ENCODE data around the gene PARP15.
A peak's percentile ranks its signal among the peaks of the same experiment; 100 is the strongest.

Gene PARP15

GRCh38 chr3:122557356-122557755 is 20.1 kb upstream of the PARP15 start:
- Histone ChIP-seq H3K27ac (no peak overlapping the region), H3K36me3 (ENCODE audit: insufficient read depth) (no peaks in the 10 kb centered on the region), H3K9ac (no peak overlapping the region), H3K4me2 (no peak overlapping the region), H3K4me1 (ENCODE audit: low read depth, poor library complexity, severe bottlenecking) (no peaks in the 10 kb centered on the region), H3K4me3 (IDR thresholded peaks at IDR 0.05; ENCODE audit: insufficient read depth, low read depth, low read length) (no peak overlapping the region), H4K20me1 (ENCODE audit: insufficient read depth) (no peaks in the 10 kb centered on the region), H2AFZ (ENCODE audit: low read depth) (no peak overlapping the region), H3K27me3 (ENCODE audit: insufficient read depth, low read depth) (no peaks in the 10 kb centered on the region), H3K79me2 (ENCODE audit: insufficient read depth, low read depth) (no peaks in the 10 kb centered on the region)
- no peak for TF ChIP-seq CTCF (conservative IDR thresholded peaks at IDR 0.05; ENCODE audit: low read depth, low read length)

- Histone ChIP-seq H3K4me3 (IDR thresholded peaks at IDR 0.05; ENCODE audit: insufficient read depth, low read depth, low read length) (no peak overlapping the region), H3K27ac (no peak overlapping the region), H3K9ac (no peak overlapping the region), H3K36me3 (ENCODE audit: insufficient read depth) (no peaks in the 10 kb centered on the region), H3K27me3 (ENCODE audit: insufficient read depth, low read depth) (no peaks in the 10 kb centered on the region), H4K20me1 (ENCODE audit: insufficient read depth) (no peaks in the 10 kb centered on the region), H3K79me2 (ENCODE audit: insufficient read depth, low read depth) (no peaks in the 10 kb centered on the region), H3K4me1 (ENCODE audit: low read depth, poor library complexity, severe bottlenecking) (peaks cover 2% of the 10 kb centered on the region), H2AFZ (ENCODE audit: low read depth) (no peak overlapping the region), H3K4me2 (no peak overlapping the region)
- no peak for TF ChIP-seq CTCF (conservative IDR thresholded peaks at IDR 0.05; ENCODE audit: low read depth, low read length)
These were observed 18.8 kb upstream of the PARP15 start for GRCh38 chr3:122558605-122559004.

DNA sequence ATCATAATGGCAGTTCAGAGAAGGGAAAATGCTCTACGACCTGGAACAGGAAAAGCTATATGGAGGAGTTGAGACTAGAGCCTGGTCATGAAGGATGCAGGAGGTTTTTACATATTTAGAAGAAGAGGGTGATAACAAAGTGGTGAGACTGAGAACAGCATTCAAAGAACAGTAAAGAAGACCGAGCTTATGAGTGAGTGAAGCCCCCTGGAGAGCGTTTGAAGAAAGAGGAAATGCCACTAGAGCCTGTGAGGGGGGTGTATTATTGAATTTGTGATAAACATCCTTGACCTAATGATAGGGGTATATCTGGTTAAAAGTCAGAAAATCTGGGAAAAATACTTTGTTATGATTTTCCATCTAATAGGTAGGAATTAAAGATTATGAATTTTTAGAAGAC is 17.5 kb upstream of the PARP15 start:
- Histone ChIP-seq H3K9ac (no peak overlapping the region), H3K27ac (no peak overlapping the region), H2AFZ (ENCODE audit: low read depth) (no peak overlapping the region), H3K4me1 (ENCODE audit: low read depth, poor library complexity, severe bottlenecking) (peaks cover 8% of the 10 kb centered on the region), H3K4me3 (IDR thresholded peaks at IDR 0.05; ENCODE audit: insufficient read depth, low read depth, low read length) (no peak overlapping the region), H3K4me2 (no peak overlapping the region), H3K79me2 (ENCODE audit: insufficient read depth, low read depth) (no peaks in the 10 kb centered on the region; the same call in 1 of the 2 replicates), H3K27me3 (ENCODE audit: insufficient read depth, low read depth) (no peaks in the 10 kb centered on the region), H4K20me1 (ENCODE audit: insufficient read depth) (no peaks in the 10 kb centered on the region), H3K36me3 (ENCODE audit: insufficient read depth) (no peaks in the 10 kb centered on the region)
- TF ChIP-seq CTCF (conservative IDR thresholded peaks at IDR 0.05; ENCODE audit: low read depth, low read length): no peak

DNA sequence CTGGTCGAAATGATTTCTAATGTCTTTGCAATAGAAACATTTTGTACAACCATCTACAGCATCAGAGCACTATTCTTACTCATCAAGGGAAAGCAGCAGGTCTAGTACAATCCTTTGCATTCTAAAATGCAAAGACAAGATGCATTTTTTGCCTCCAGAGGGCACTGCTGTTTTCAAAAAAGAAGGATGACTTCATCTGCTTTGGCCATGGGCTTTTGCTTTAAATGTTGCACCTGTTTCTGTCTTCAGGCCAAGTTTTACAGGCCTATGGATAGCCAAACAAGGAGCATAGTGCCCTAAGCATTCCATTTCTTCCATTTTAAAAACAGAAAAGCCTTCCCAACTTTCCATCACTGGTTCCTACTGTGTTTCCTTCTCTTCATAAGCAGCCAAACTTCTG is 16.8 kb upstream of the PARP15 start:
- H2AFZ ChIP-seq (ENCODE audit: low read depth): no peak overlapping the region
- H3K4me2 ChIP-seq: no peak overlapping the region
- peaks cover 11% of the 10 kb centered on the region for H3K4me1 ChIP-seq (ENCODE audit: low read depth, poor library complexity, severe bottlenecking)
- H3K4me3 ChIP-seq (IDR thresholded peaks at IDR 0.05; ENCODE audit: insufficient read depth, low read depth, low read length): no peak overlapping the region
- H3K27me3 ChIP-seq (ENCODE audit: insufficient read depth, low read depth): no peaks in the 10 kb centered on the region
- no peaks in the 10 kb centered on the region for H3K36me3 ChIP-seq (ENCODE audit: insufficient read depth)
- no peaks in the 10 kb centered on the region for H4K20me1 ChIP-seq (ENCODE audit: insufficient read depth)
- H3K79me2 ChIP-seq (ENCODE audit: insufficient read depth, low read depth): no peaks in the 10 kb centered on the region; the same call in 1 of the 2 replicates
- H3K9ac ChIP-seq: no peak overlapping the region
- no peak overlapping the region for H3K27ac ChIP-seq
- TF ChIP-seq CTCF (conservative IDR thresholded peaks at IDR 0.05; ENCODE audit: low read depth, low read length): peak; percentile 63

Measured in KMS-11 (cell line).